AG10803 (cell line): Measurements from ENCODE around the gene RCBTB2.

Source experiments
- DNase-seq: peaks from one replicate; pipeline ENCODE4 v3.0.0; 2010; ENCODE audit warnings: low read depth
- H3K4me3 ChIP-seq: 2 replicates; pipeline ENCODE4 v1.5.1; 2011; ENCODE audit warnings: mild to moderate bottlenecking, low read length, control low read depth
- TF ChIP-seq, protein P1 (sequence below): conservative IDR thresholded peaks from 2 replicates; pipeline ENCODE4 v1.5.1; 2011; ENCODE audit warnings: mild to moderate bottlenecking, low read length, control low read depth, inconsistent platforms

Gene RCBTB2

DNA sequence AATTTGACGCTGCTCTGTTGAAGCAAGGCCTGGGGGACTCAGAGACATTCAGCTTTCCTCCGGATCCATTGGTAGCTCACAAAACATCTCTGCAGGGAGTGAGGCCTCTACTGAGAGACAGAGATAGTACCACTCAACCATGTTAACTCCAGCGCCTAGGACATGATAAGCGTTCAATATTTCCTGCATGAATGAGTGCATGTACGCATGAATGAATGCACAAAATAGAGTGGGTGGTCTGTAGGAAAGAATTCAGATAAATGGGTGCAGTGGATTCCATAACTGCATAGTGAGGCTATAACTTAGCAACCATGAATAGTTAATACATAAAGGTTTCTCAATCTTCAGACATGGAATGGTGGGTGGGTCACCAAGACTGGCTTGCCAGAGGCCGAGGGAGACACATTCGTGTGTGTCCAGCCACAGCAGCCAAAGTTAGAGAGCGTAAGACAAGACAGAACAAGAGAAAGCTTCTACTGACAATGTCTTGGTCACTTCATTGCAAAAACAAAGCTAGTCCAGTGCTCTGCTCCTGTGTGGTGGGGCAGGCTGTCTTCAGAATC is 36.3 kb upstream of the RCBTB2 start:
- H3K4me3 ChIP-seq: no peak overlapping the region
- DNase-seq: no peak
- TF ChIP-seq, protein P1, sequence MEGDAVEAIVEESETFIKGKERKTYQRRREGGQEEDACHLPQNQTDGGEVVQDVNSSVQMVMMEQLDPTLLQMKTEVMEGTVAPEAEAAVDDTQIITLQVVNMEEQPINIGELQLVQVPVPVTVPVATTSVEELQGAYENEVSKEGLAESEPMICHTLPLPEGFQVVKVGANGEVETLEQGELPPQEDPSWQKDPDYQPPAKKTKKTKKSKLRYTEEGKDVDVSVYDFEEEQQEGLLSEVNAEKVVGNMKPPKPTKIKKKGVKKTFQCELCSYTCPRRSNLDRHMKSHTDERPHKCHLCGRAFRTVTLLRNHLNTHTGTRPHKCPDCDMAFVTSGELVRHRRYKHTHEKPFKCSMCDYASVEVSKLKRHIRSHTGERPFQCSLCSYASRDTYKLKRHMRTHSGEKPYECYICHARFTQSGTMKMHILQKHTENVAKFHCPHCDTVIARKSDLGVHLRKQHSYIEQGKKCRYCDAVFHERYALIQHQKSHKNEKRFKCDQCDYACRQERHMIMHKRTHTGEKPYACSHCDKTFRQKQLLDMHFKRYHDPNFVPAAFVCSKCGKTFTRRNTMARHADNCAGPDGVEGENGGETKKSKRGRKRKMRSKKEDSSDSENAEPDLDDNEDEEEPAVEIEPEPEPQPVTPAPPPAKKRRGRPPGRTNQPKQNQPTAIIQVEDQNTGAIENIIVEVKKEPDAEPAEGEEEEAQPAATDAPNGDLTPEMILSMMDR: no peak

DNA sequence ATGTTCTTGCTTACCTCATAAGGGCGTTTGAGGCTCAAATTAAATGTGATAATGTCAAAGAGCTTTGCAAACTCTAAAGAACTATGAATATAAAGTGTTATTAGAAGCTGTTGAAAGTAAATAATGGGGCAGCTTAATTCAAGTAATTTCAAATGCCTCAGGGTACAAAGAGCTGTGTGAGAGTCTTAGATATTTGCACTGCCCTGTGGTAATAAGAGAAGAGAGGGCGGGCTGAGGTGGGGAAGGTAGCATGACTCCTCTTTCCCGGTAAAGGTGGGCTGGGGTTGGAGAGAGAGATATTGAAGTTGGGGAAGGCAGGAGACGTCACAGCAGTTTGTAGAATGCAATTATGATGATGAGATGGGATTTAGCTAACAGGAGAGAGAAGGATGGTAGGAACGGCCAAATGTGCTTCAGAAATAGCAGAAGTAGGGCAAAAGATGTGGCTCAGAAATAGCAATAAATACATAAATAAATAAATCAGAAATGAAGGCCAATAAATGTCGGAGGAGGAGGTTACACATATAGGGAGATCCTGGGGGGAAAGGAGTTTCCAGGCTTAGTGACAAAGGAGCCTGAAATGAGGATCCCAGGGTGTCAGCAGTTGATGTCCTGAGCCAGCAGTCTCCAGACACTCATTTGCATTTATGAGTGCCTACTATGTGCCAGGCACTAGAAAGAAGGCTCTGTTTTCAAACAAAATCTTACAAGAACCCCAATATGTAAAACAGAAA is 35.7 kb upstream of the RCBTB2 start:
- no peak overlapping the region for H3K4me3 ChIP-seq
- DNase-seq: no peak
- TF ChIP-seq, protein P1: no peak

DNA sequence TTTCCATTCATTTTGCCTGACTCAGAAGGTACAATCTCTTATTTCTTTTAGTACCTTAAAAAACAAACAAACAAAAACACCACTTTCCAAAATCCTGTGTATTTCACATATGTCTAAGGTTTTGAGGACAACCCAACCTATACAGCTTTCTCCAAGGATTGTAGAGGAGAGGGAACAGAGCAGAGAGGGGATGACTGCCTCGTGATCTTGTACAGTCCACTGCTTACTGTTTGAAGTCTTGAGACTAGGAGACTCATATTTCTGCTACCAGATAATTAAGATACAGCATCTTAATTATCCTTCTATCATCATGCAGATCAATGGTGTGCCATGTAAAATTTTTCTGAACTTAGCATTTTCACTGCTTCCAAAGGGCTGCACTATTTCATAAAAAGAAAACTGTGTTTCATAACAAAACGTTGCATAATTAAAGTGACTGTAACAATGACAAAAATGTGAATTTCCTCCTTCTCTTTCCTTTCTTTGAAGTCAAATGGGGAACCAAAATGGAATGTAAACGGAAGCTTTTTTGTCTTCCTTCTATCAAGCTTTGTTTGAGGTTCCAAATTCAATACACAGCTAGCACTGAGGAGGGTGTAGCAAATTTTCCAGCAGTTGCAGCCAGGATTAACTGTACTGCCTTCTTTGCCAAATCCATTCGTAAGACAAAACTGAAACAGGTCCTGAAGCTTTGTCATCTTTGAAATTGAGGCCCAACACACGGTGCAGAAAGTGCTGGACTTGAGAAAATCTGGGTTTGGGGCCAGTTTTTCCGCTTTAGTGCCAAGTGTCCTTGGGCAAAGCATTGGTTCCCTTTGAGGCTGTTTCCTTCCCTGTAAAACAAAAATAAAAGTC is 34.9 kb upstream of the RCBTB2 start:
- TF ChIP-seq, protein P1: no peak
- 0 out of 2 replicates have a peak overlapping the region, but pooled peaks have one; percentile 5 for H3K4me3 ChIP-seq
- peak; percentile 38 for DNase-seq

DNA sequence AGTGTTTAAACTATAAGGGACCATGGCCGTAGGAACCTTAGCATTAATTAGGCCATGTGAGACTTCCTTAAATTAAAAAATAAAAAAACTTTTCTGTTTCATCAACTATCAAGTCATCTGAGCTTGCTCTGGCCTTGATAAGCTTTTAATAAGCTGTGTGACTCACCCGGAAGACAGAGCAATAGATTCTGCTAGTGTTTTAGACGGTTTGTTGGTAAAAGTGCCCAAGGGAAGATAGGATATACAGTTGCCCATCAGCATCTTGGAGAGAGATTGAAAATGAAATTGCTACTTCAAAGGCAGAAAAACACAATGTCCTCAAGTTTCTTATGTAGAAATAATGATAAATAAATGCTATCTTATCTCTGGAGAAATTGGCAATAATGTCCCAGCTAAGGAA is 31.2 kb upstream of the RCBTB2 start:
- no peak for DNase-seq
- TF ChIP-seq, protein P1: no peak
- H3K4me3 ChIP-seq: no peak overlapping the region

DNA sequence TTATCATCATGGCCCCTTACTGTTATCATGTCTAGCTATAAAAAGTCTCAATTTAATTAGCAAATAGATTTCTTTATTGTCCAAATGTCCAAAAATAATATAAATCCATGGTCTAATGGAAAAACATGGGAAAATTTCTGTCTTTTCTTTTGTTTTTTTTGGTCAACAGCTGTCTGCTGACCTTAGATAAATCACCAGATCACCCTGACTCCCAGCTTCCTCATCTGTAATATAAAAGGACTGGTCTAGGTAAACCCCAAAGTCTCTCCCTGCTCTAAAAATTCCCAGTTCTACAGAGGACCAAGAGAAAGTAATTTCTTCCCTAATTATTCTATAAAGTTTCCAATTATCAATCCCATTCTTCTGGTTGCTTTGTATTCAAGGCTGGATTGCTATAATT is 30.7 kb upstream of the RCBTB2 start:
- TF ChIP-seq, protein P1: no peak
- no peak for DNase-seq
- no peak overlapping the region for H3K4me3 ChIP-seq

DNA sequence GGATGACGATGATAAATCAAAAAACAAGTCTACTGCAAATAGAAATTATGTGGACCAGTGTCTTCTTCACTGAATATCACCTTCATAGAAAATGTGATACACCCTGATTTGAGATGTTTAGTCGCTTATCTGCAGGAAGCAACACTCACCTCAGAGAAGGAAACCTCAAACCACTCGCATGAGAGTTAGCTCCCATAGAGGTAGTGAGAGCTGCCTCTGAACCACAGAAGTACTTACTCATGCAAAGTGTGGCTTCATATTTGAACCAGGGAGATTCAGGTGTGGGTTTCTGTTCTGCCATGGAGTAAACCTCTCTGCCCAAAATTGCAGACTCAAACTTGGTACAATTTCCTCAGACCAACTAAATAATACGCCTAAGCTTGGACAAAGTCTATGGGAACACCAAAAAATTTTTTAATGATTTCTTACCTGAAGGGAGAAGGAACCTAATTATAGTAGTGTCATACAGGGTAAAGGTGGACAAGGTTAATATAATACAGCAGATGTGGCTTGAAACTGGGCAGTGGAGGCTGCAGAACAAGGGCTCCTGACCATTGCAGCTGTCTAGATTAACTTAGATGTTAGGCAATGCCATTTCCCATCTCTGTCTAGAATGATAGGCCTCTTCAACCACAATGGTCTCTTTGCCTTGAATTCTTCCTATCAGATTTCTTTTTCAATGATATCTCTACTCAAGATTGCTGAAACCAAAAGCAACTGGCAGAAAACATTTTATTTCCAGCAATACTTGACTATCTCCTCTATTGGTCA is 29.6 kb upstream of the RCBTB2 start:
- H3K4me3 ChIP-seq: no peak overlapping the region
- no peak for DNase-seq
- TF ChIP-seq, protein P1: no peak
